ENCODE measurements around the gene PROX2.

Gene PROX2

GRCh38 chr14:74909911-74910310 lies 34.0 kb upstream of the PROX2 start:
- no peak overlapping the region for H4K91ac ChIP-seq (ENCODE audit: low read depth, low read length, poor library complexity)
- H4K8ac ChIP-seq (ENCODE audit: low read depth, low read length), result no peak overlapping the region
- no peak overlapping the region for H2AFZ ChIP-seq (ENCODE audit: low read length)
- H3K36me3 ChIP-seq (replicated peaks in 1 of 2; ENCODE audit: control insufficient read depth in 2 of 2, insufficient read depth in 2 of 2, low read length in 2 of 2), result peaks cover 4 to 18% of the 10 kb centered on the region in 2 donors
- no peaks in the 10 kb centered on the region for H3K79me1 ChIP-seq (ENCODE audit: low read depth, low read length)
- DNase-seq (ENCODE audit: low spot score), result no peak
- no peak overlapping the region for H3K27ac ChIP-seq (replicated peaks; ENCODE audit: low read length)
- no peak overlapping the region for H3K4me3 ChIP-seq (ENCODE audit: low read length in 2 of 2)
- no peak overlapping the region for H3K9ac ChIP-seq (ENCODE audit: low read depth, low read length, poor library complexity)
- no peak overlapping the region for H3K4me2 ChIP-seq (ENCODE audit: insufficient read depth, low read length, poor library complexity, severe bottlenecking)
- no peak overlapping the region for H2BK120ac ChIP-seq (ENCODE audit: low read depth, low read length)
- no CpG with 5 or more reads among the region's 10 CpGs for WGBS, 2 donors (ENCODE audit: extremely low coverage in 2 of 2, insufficient read length in 2 of 2, insufficient replicate concordance in 1 of 2)
- H2AK5ac ChIP-seq (ENCODE audit: low read depth, low read length), result no peak overlapping the region
- H3K4ac ChIP-seq (ENCODE audit: low read length), result no peak overlapping the region
- no peaks in the 10 kb centered on the region for H3K9me3 ChIP-seq (replicated peaks in 1 of 2; ENCODE audit: control insufficient read depth in 2 of 2, insufficient read depth in 1 of 2, low read depth in 1 of 2, low read length in 2 of 2)
- peak overlapping the region; percentile 47 for H3K23ac ChIP-seq (ENCODE audit: low read depth, low read length, poor library complexity)
- H3K14ac ChIP-seq (ENCODE audit: low read length), result no peak overlapping the region
- no peak overlapping the region for H2BK15ac ChIP-seq (ENCODE audit: low read length)
- no peak overlapping the region for H2BK5ac ChIP-seq (ENCODE audit: low read length)
- H2BK12ac ChIP-seq (ENCODE audit: low read length), result no peak overlapping the region
- H3K18ac ChIP-seq (ENCODE audit: low read length), result peak overlapping the region; percentile 18
- H3K4me1 ChIP-seq (ENCODE audit: control insufficient read depth in 2 of 2, insufficient read depth in 1 of 2, low read depth in 1 of 2, low read length in 2 of 2), result no peaks in the 10 kb centered on the region
- H3K27me3 ChIP-seq (ENCODE audit: control insufficient read depth in 3 of 3, insufficient read depth in 3 of 3, low read depth in 1 of 3, low read length in 3 of 3), result no peaks in the 10 kb centered on the region

- Histone ChIP-seq H3K23ac (ENCODE audit: low read depth, low read length, poor library complexity) (peak overlapping the region; percentile 47), H2AFZ (ENCODE audit: low read length) (no peak overlapping the region), H3K4me3 (ENCODE audit: low read length in 2 of 2) (no peak overlapping the region), H2BK12ac (ENCODE audit: low read length) (no peak overlapping the region), H2BK5ac (ENCODE audit: low read length) (no peak overlapping the region), H3K27ac (replicated peaks; ENCODE audit: low read length) (no peak overlapping the region), H3K18ac (ENCODE audit: low read length) (no peak overlapping the region), H4K91ac (ENCODE audit: low read depth, low read length, poor library complexity) (no peak overlapping the region), H2BK120ac (ENCODE audit: low read depth, low read length) (no peak overlapping the region), H3K4me1 (ENCODE audit: control insufficient read depth in 2 of 2, insufficient read depth in 1 of 2, low read depth in 1 of 2, low read length in 2 of 2) (no peaks in the 10 kb centered on the region), H3K4me2 (ENCODE audit: insufficient read depth, low read length, poor library complexity, severe bottlenecking) (no peak overlapping the region), H3K79me1 (ENCODE audit: low read depth, low read length) (no peaks in the 10 kb centered on the region), H3K9ac (ENCODE audit: low read depth, low read length, poor library complexity) (no peak overlapping the region), H2BK15ac (ENCODE audit: low read length) (no peak overlapping the region), H3K9me3 (replicated peaks in 1 of 2; ENCODE audit: control insufficient read depth in 2 of 2, insufficient read depth in 1 of 2, low read depth in 1 of 2, low read length in 2 of 2) (no peaks in the 10 kb centered on the region), H3K27me3 (ENCODE audit: control insufficient read depth in 3 of 3, insufficient read depth in 3 of 3, low read depth in 1 of 3, low read length in 3 of 3) (no peaks in the 10 kb centered on the region), H2AK5ac (ENCODE audit: low read depth, low read length) (no peak overlapping the region), H3K36me3 (replicated peaks in 1 of 2; ENCODE audit: control insufficient read depth in 2 of 2, insufficient read depth in 2 of 2, low read length in 2 of 2) (peaks cover 4 to 23% of the 10 kb centered on the region in 2 donors), H3K4ac (ENCODE audit: low read length) (no peak overlapping the region), H4K8ac (ENCODE audit: low read depth, low read length) (no peak overlapping the region), H3K14ac (ENCODE audit: low read length) (no peak overlapping the region)
- no peak for DNase-seq (ENCODE audit: low spot score)
- WGBS, 2 donors (ENCODE audit: extremely low coverage in 2 of 2, insufficient read length in 2 of 2, insufficient replicate concordance in 1 of 2), result no CpG with 5 or more reads among the region's 14 CpGs
Measured at GRCh38 chr14:74909501-74909900, 33.6 kb upstream of the PROX2 start.

- H3K23ac ChIP-seq (ENCODE audit: low read depth, low read length, poor library complexity), result peak overlapping the region; percentile 26
- no peak overlapping the region for H3K14ac ChIP-seq (ENCODE audit: low read length)
- no peak overlapping the region for H3K27ac ChIP-seq (replicated peaks; ENCODE audit: low read length)
- H3K18ac ChIP-seq (ENCODE audit: low read length), result no peak overlapping the region
- H2AFZ ChIP-seq (ENCODE audit: low read length), result no peak overlapping the region
- H2BK5ac ChIP-seq (ENCODE audit: low read length), result no peak overlapping the region
- WGBS, 2 donors (ENCODE audit: extremely low coverage in 2 of 2, insufficient read length in 2 of 2, insufficient replicate concordance in 1 of 2), result no CpG with 5 or more reads among the region's 9 CpGs
- H3K4ac ChIP-seq (ENCODE audit: low read length), result no peak overlapping the region
- peak overlapping the region; percentile 53 for H3K9ac ChIP-seq (ENCODE audit: low read depth, low read length, poor library complexity)
- H4K91ac ChIP-seq (ENCODE audit: low read depth, low read length, poor library complexity), result no peak overlapping the region
- peak overlapping the region; percentile 25 for H2AK5ac ChIP-seq (ENCODE audit: low read depth, low read length)
- H3K36me3 ChIP-seq (replicated peaks in 1 of 2; ENCODE audit: control insufficient read depth in 2 of 2, insufficient read depth in 2 of 2, low read length in 2 of 2), result peaks cover 4 to 29% of the 10 kb centered on the region in 2 donors
- no peak overlapping the region for H2BK15ac ChIP-seq (ENCODE audit: low read length)
- H2BK12ac ChIP-seq (ENCODE audit: low read length), result no peak overlapping the region
- DNase-seq (ENCODE audit: low spot score), result no peak
- no peak overlapping the region for H2BK120ac ChIP-seq (ENCODE audit: low read depth, low read length)
- no peaks in the 10 kb centered on the region for H3K79me1 ChIP-seq (ENCODE audit: low read depth, low read length)
- no peak overlapping the region for H3K4me2 ChIP-seq (ENCODE audit: insufficient read depth, low read length, poor library complexity, severe bottlenecking)
- H3K9me3 ChIP-seq (replicated peaks in 1 of 2; ENCODE audit: control insufficient read depth in 2 of 2, insufficient read depth in 1 of 2, low read depth in 1 of 2, low read length in 2 of 2), result no peaks in the 10 kb centered on the region
- no peaks in the 10 kb centered on the region for H3K27me3 ChIP-seq (ENCODE audit: control insufficient read depth in 3 of 3, insufficient read depth in 3 of 3, low read depth in 1 of 3, low read length in 3 of 3)
- no peak overlapping the region for H3K4me3 ChIP-seq (ENCODE audit: low read length in 2 of 2)
- no peak overlapping the region for H4K8ac ChIP-seq (ENCODE audit: low read depth, low read length)
- no peaks in the 10 kb centered on the region for H3K4me1 ChIP-seq (ENCODE audit: control insufficient read depth in 2 of 2, insufficient read depth in 1 of 2, low read depth in 1 of 2, low read length in 2 of 2)
Measured at GRCh38 chr14:74908861-74909341, 33.0 kb upstream of the PROX2 start.

GRCh38 chr14:74907744-74908143 lies 31.8 kb upstream of the PROX2 start:
- Histone ChIP-seq H3K9ac (ENCODE audit: low read depth, low read length, poor library complexity) (no peak overlapping the region), H3K4me3 (ENCODE audit: low read length in 2 of 2) (no peak overlapping the region), H2BK15ac (ENCODE audit: low read length) (no peak overlapping the region), H4K8ac (ENCODE audit: low read depth, low read length) (no peak overlapping the region), H3K36me3 (replicated peaks in 1 of 2; ENCODE audit: control insufficient read depth in 2 of 2, insufficient read depth in 2 of 2, low read length in 2 of 2) (peaks cover 9 to 39% of the 10 kb centered on the region in 2 donors), H3K14ac (ENCODE audit: low read length) (no peak overlapping the region), H3K27ac (replicated peaks; ENCODE audit: low read length) (no peak overlapping the region), H3K18ac (ENCODE audit: low read length) (no peak overlapping the region), H2AK5ac (ENCODE audit: low read depth, low read length) (no peak overlapping the region), H3K4me2 (ENCODE audit: insufficient read depth, low read length, poor library complexity, severe bottlenecking) (no peak overlapping the region), H2AFZ (ENCODE audit: low read length) (no peak overlapping the region), H2BK5ac (ENCODE audit: low read length) (no peak overlapping the region), H3K4ac (ENCODE audit: low read length) (no peak overlapping the region), H3K27me3 (ENCODE audit: control insufficient read depth in 3 of 3, insufficient read depth in 3 of 3, low read depth in 1 of 3, low read length in 3 of 3) (no peaks in the 10 kb centered on the region), H3K4me1 (ENCODE audit: control insufficient read depth in 2 of 2, insufficient read depth in 1 of 2, low read depth in 1 of 2, low read length in 2 of 2) (peaks cover 3 to 4% of the 10 kb centered on the region in 2 donors), H2BK120ac (ENCODE audit: low read depth, low read length) (no peak overlapping the region), H4K91ac (ENCODE audit: low read depth, low read length, poor library complexity) (no peak overlapping the region), H3K23ac (ENCODE audit: low read depth, low read length, poor library complexity) (no peak overlapping the region), H3K79me1 (ENCODE audit: low read depth, low read length) (no peaks in the 10 kb centered on the region), H3K9me3 (replicated peaks in 1 of 2; ENCODE audit: control insufficient read depth in 2 of 2, insufficient read depth in 1 of 2, low read depth in 1 of 2, low read length in 2 of 2) (no peaks in the 10 kb centered on the region), H2BK12ac (ENCODE audit: low read length) (no peak overlapping the region)
- DNase-seq (ENCODE audit: low spot score), result no peak
- no CpG with 5 or more reads among the region's 6 CpGs for WGBS, 2 donors (ENCODE audit: extremely low coverage in 2 of 2, insufficient read length in 2 of 2, insufficient replicate concordance in 1 of 2)
